ENCODE data around the gene GPR52. TPM values are rescaled to one million over a fixed set of nuclear protein-coding genes. Genes with fewer than 3 reads are reported as not detected.

Gene GPR52
- polyA plus RNA-seq, 1 of the 3 experiments (the other 2 are of a cell fraction) = 0.08 TPM

GRCh38 chr1:174401075-174401474 is 46.7 kb upstream of the GPR52 start:
- Histone ChIP-seq H3K79me2 (ENCODE audit: insufficient read depth) (no peaks in the 10 kb centered on the region), H3K36me3 (replicated peaks in 1 of 2; ENCODE audit: control insufficient read depth in 1 of 2, insufficient read depth in 2 of 2, low read length in 1 of 2) (peaks cover 0 to 2% of the 10 kb centered on the region in 2 experiments), H3K9me2 (no peaks in the 10 kb centered on the region), H3K27ac (ENCODE audit: low read depth in 2 of 2, low read length in 1 of 2) (no peak overlapping the region), H2AFZ (ENCODE audit: low read depth) (no peak overlapping the region), H3K4me2 (no peak overlapping the region), H3K27me3 (ENCODE audit: insufficient read depth) (no peaks in the 10 kb centered on the region), H4K20me1 (ENCODE audit: insufficient read depth) (no peaks in the 10 kb centered on the region), H3K9ac (no peak overlapping the region), H3K9me3 (no peaks in the 10 kb centered on the region), H3F3A (replicated peaks; ENCODE audit: insufficient read depth) (no peaks in the 10 kb centered on the region), H3K4me1 (ENCODE audit: control insufficient read depth in 1 of 2, insufficient read depth in 2 of 2, low read depth in 1 of 2, low read length in 1 of 2) (no peaks in the 10 kb centered on the region), H3K4me3 (ENCODE audit: low read depth in 2 of 2, low read length in 1 of 2) (no peak overlapping the region)
- DNase-seq = no peak
- WGBS (ENCODE audit: low lambda C conversion rate) = 97% methylated on average over 4 of the region's 4 CpGs
- TF ChIP-seq FOXJ3 (CRISPR knock-in tag; IDR thresholded peaks at IDR 0.05) = no peak
- ChIA-PET POLR2A (no interaction called here), CTCF (interaction anchor here (1.4 to 1.6 kb wide), 2 partner anchors 12 to 139 kb away, joined by 3 to 4 read pairs; no protein-coding TSS in a partner anchor)

GRCh38 chr1:174405219-174405618 is 42.5 kb upstream of the GPR52 start:
- no peaks in the 10 kb centered on the region for H4K20me1 ChIP-seq (ENCODE audit: insufficient read depth)
- H3K27ac ChIP-seq (ENCODE audit: low read depth in 2 of 2, low read length in 1 of 2) = no peak overlapping the region
- no peaks in the 10 kb centered on the region for H3K9me2 ChIP-seq
- no peak overlapping the region for H3K4me3 ChIP-seq (ENCODE audit: low read depth in 2 of 2, low read length in 1 of 2)
- no peaks in the 10 kb centered on the region for H3K36me3 ChIP-seq (replicated peaks in 1 of 2; ENCODE audit: control insufficient read depth in 1 of 2, insufficient read depth in 2 of 2, low read length in 1 of 2)
- TF ChIP-seq CTCF (IDR thresholded peaks at IDR 0.05) (no peak), NRF1 (IDR thresholded peaks at IDR 0.05; ENCODE audit: low read depth, low read length) (no peak), USF1 (IDR thresholded peaks at IDR 0.05; ENCODE audit: borderline replicate concordance, low read depth) (no peak), JUND (IDR thresholded peaks at IDR 0.05) (no peak), RCOR1 (IDR thresholded peaks at IDR 0.05; ENCODE audit: low read length) (no peak), EZH2phosphoT487 (IDR thresholded peaks at IDR 0.05; ENCODE audit: borderline replicate concordance, low read depth) (no peak), YY1 (IDR thresholded peaks at IDR 0.05; ENCODE audit: low read depth) (no peak), ELF1 (IDR thresholded peaks at IDR 0.05) (no peak), CHD2 (IDR thresholded peaks at IDR 0.05; ENCODE audit: low read length, partially characterized antibody) (no peak)
- TF ChIP-seq, protein P1, sequence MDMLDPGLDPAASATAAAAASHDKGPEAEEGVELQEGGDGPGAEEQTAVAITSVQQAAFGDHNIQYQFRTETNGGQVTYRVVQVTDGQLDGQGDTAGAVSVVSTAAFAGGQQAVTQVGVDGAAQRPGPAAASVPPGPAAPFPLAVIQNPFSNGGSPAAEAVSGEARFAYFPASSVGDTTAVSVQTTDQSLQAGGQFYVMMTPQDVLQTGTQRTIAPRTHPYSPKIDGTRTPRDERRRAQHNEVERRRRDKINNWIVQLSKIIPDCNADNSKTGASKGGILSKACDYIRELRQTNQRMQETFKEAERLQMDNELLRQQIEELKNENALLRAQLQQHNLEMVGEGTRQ (IDR thresholded peaks at IDR 0.05; ENCODE audit: borderline replicate concordance, low read depth, low read length) = no peak
- TF ChIP-seq, protein P2, sequence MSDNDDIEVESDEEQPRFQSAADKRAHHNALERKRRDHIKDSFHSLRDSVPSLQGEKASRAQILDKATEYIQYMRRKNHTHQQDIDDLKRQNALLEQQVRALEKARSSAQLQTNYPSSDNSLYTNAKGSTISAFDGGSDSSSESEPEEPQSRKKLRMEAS (IDR thresholded peaks at IDR 0.05; ENCODE audit: low read depth) = no peak
- 91% methylated on average over 1 of the region's 1 CpG for WGBS (ENCODE audit: low lambda C conversion rate)
- ChIA-PET POLR2A (no interaction called here), CTCF (no interaction called here)
- H3K4me1 ChIP-seq (ENCODE audit: control insufficient read depth in 1 of 2, insufficient read depth in 2 of 2, low read depth in 1 of 2, low read length in 1 of 2) = no peaks in the 10 kb centered on the region; a peak in 1 of 4 replicates
- no peak overlapping the region for H2AFZ ChIP-seq (ENCODE audit: low read depth)
- no peak overlapping the region for H3K4me2 ChIP-seq
- no peaks in the 10 kb centered on the region for H3K79me2 ChIP-seq (ENCODE audit: insufficient read depth)
- H3K27me3 ChIP-seq (ENCODE audit: insufficient read depth) = no peaks in the 10 kb centered on the region
- no peak for DNase-seq
- H3K9me3 ChIP-seq = no peaks in the 10 kb centered on the region
- no peak overlapping the region for H3K9ac ChIP-seq
- no peaks in the 10 kb centered on the region for H3F3A ChIP-seq (replicated peaks; ENCODE audit: insufficient read depth)

Measured in SK-N-SH (cell line).